ENCODE data around the gene TBC1D10A. TPM values are rescaled to one million over a fixed set of nuclear protein-coding genes. Genes with fewer than 3 reads are reported as not detected.

The TBC1D10A gene
- total RNA-seq, 2 experiments from 2014 or later, result 45.5 to 47.6 TPM

- Mint-ChIP-seq H3K4me3 (no peak overlapping the region), H3K36me3 (ENCODE audit: low read depth) (peaks cover 10% of the 10 kb centered on the region), H3K27me3 (no peaks in the 10 kb centered on the region), H3K4me1 (peaks cover 75% of the 10 kb centered on the region), H3K9me3 (no peaks in the 10 kb centered on the region), H3K27ac (no peak overlapping the region)
- DNase-seq, result no peak
- POLR2A ChIA-PET, result no interaction called here
- CTCF ChIA-PET, result interaction anchor here (0.6 to 10.5 kb wide), 13 partner anchors 11 to 182 kb away, joined by 3 to 138 read pairs (median 4); partner anchors contain the start of genes CCDC157 and SF3A1
These were observed 40.9 kb downstream of the TBC1D10A start for GRCh38 chr22:30285846-30286200.

GRCh38 chr22:30285176-30285845 is 41.4 kb downstream of the TBC1D10A start:
- Mint-ChIP-seq H3K4me3 (no peak overlapping the region), H3K27ac (peak overlapping the region; percentile 60), H3K4me1 (peaks cover 72% of the 10 kb centered on the region), H3K27me3 (no peaks in the 10 kb centered on the region), H3K36me3 (ENCODE audit: low read depth) (peaks cover 10% of the 10 kb centered on the region), H3K9me3 (no peaks in the 10 kb centered on the region)
- no peak for DNase-seq
- POLR2A ChIA-PET, result no interaction called here
- CTCF ChIA-PET, result interaction anchor here (0.6 to 10.5 kb wide), 14 partner anchors 11 to 181 kb away, joined by 3 to 138 read pairs (median 4); partner anchors contain the start of genes CCDC157 and SF3A1

DNA sequence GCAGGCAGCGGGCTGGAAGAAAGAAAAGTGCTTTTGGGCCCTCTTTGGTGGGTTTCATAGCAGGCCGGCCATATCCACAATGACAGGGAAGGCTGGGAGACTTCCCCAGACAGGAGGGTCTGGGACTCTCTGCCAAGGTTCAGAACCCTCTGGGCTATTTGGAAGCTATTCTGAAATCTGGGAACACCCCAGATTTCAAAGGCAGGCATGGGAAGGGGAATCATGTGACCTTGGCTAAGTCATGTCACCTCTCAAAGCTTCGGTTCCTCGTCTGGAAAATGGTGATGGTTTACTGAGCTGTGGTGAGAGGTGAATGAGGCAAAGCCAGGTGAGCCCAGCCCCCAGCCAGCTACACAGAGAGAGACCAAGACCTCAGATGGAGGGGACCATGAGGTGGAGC is 42.1 kb downstream of the TBC1D10A start:
- H3K27ac Mint-ChIP-seq, result peak overlapping the region; percentile 81
- peak overlapping the region; percentile 64 for H3K4me3 Mint-ChIP-seq
- H3K27me3 Mint-ChIP-seq, result no peaks in the 10 kb centered on the region
- peaks cover 70% of the 10 kb centered on the region for H3K4me1 Mint-ChIP-seq
- ChIA-PET CTCF (interaction anchor here (0.5 to 10.5 kb wide), 9 partner anchors 18 to 183 kb away, joined by 3 to 138 read pairs (median 4); partner anchors contain the start of genes CCDC157 and SF3A1), POLR2A (no interaction called here)
- peaks cover 10% of the 10 kb centered on the region for H3K36me3 Mint-ChIP-seq (ENCODE audit: low read depth)
- DNase-seq, result no peak
- no peaks in the 10 kb centered on the region for H3K9me3 Mint-ChIP-seq

DNA sequence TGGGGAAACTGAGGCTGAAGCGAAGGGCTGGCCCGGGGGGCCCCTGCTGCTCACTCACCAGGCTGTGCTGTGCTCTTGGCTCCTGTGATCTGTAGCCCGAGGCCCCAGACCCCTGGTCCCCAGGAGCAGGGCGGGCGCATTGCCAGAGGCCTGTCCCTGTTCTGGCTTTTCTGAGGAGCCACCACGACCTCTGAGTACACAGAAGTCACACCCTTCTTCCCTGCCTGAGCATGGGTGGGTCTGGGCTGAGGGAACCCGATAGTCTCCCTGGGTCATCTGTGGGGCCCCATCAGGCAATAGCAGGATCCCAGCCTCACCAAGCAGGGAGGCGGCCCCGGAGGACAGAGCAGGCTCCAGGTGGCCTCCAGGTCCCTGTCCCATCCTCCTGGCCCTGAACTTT is 42.6 kb downstream of the TBC1D10A start:
- peak overlapping the region; percentile 81 for H3K27ac Mint-ChIP-seq
- CTCF ChIA-PET, result interaction anchor here (0.5 to 1.6 kb wide), 8 partner anchors 17 to 183 kb away, joined by 3 to 4 read pairs (median 3); no protein-coding TSS in a partner anchor
- no peaks in the 10 kb centered on the region for H3K27me3 Mint-ChIP-seq
- POLR2A ChIA-PET, result interaction anchor here (1.4 kb wide), 1 partner anchor 18 kb away, joined by 3 read pairs; the partner anchor contains the start of gene OSM
- peaks cover 73% of the 10 kb centered on the region for H3K4me1 Mint-ChIP-seq
- no peaks in the 10 kb centered on the region for H3K9me3 Mint-ChIP-seq
- no peak for DNase-seq
- peaks cover 10% of the 10 kb centered on the region for H3K36me3 Mint-ChIP-seq (ENCODE audit: low read depth)
- peak overlapping the region; percentile 64 for H3K4me3 Mint-ChIP-seq

- H3K4me1 Mint-ChIP-seq, result peaks cover 77% of the 10 kb centered on the region
- peak overlapping the region; percentile 85 for H3K27ac Mint-ChIP-seq
- peaks cover 14% of the 10 kb centered on the region for H3K36me3 Mint-ChIP-seq (ENCODE audit: low read depth)
- H3K27me3 Mint-ChIP-seq, result no peaks in the 10 kb centered on the region
- CTCF ChIA-PET, result interaction anchor here (0.6 to 1.6 kb wide), 7 partner anchors 15 to 141 kb away, joined by 3 to 5 read pairs (median 3); no protein-coding TSS in a partner anchor
- DNase-seq, result no peak
- peak overlapping the region; percentile 64 for H3K4me3 Mint-ChIP-seq
- no peaks in the 10 kb centered on the region for H3K9me3 Mint-ChIP-seq
- POLR2A ChIA-PET, result interaction anchor here (0.7 to 1.4 kb wide), 2 partner anchors 17 to 29 kb away, joined by 3 read pairs; partner anchors contain the start of gene OSM
These were observed 43.4 kb downstream of the TBC1D10A start for GRCh38 chr22:30283342-30283741.

DNA sequence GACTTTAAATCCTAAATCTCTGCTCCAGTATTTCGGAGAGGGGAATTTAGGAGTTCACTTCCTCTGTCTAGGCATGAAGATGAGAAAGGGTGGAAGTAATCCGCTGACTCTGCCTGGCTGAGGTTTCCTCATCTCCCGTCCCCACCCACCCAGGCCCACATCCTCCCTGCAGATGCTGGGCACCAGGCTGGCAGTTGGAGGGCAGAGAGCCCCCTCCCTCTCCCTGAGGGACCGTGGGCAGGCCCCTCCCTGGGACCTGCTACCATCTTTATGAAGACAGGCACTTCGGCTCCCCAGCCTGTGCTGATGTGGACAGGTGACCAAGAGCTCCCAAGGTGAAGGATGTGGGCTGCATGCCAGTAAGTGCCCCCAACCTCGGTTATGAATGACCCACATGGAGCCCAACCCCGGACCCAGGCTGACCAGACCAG is 44.1 kb downstream of the TBC1D10A start:
- ChIA-PET POLR2A (interaction anchor here (0.6 to 1.4 kb wide), 3 partner anchors 16 to 31 kb away, joined by 3 read pairs; partner anchors contain the start of gene OSM), CTCF (interaction anchor here (0.9 to 1.6 kb wide), 5 partner anchors 14 to 108 kb away, joined by 3 to 5 read pairs (median 3); no protein-coding TSS in a partner anchor)
- DNase-seq, result no peak
- H3K4me1 Mint-ChIP-seq, result peaks cover 77% of the 10 kb centered on the region
- peak overlapping the region; percentile 64 for H3K4me3 Mint-ChIP-seq
- H3K36me3 Mint-ChIP-seq (ENCODE audit: low read depth), result peaks cover 15% of the 10 kb centered on the region
- H3K27ac Mint-ChIP-seq, result peak overlapping the region; percentile 85
- H3K9me3 Mint-ChIP-seq, result no peaks in the 10 kb centered on the region
- H3K27me3 Mint-ChIP-seq, result no peaks in the 10 kb centered on the region

DNA sequence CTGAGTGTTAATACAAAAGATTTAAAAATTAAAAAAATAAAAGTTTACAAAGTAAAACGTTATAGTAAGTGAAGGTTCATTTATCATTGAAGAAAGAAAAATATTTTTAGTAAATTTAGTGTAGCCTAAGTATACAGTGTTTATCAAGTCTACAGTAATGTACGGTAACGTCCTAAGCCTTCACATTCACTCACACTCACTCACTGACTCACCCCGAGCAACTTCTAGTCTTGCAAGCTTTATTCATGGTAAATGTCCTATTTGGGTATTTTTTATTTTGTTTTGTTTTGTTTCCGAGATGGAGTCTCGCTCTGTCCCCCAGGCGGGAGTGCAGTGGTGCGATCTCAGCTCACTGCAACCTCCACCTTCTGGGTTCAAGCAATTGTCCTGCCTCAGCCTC is 46.2 kb downstream of the TBC1D10A start:
- no peak for DNase-seq
- H3K27ac Mint-ChIP-seq, result no peak overlapping the region
- no peaks in the 10 kb centered on the region for H3K9me3 Mint-ChIP-seq
- H3K27me3 Mint-ChIP-seq, result no peaks in the 10 kb centered on the region
- H3K4me3 Mint-ChIP-seq, result no peak overlapping the region
- H3K36me3 Mint-ChIP-seq (ENCODE audit: low read depth), result peaks cover 14% of the 10 kb centered on the region
- CTCF ChIA-PET, result interaction anchor here (0.8 to 5.8 kb wide), 6 partner anchors 8 to 169 kb away, joined by 3 to 45 read pairs (median 4); partner anchors contain the start of genes CASTOR1 and RNF215
- H3K4me1 Mint-ChIP-seq, result peaks cover 76% of the 10 kb centered on the region
- POLR2A ChIA-PET, result interaction anchor here (1.4 kb wide), 1 partner anchor 13 kb away, joined by 3 read pairs; no protein-coding TSS in a partner anchor

DNA sequence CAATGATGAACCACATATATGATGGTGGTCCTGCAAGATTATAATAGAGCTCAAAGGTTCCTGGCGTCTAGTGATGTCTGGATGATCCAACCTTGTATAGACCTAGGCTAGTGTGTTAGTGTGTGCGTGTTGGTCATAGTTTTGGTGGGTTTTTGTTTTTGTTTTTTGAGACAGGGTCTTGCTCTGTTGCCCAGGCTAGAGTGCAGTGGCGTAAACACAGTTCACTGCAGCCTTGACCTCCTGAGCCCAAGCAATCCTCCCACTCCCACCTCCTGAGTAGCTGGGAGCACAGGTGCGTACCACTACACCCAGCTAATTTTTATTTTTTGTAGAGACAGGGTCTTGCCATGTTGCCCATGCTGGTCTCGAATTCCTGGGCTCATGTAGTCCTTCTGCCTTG is 46.8 kb downstream of the TBC1D10A start:
- H3K4me1 Mint-ChIP-seq, result peaks cover 76% of the 10 kb centered on the region

DNA sequence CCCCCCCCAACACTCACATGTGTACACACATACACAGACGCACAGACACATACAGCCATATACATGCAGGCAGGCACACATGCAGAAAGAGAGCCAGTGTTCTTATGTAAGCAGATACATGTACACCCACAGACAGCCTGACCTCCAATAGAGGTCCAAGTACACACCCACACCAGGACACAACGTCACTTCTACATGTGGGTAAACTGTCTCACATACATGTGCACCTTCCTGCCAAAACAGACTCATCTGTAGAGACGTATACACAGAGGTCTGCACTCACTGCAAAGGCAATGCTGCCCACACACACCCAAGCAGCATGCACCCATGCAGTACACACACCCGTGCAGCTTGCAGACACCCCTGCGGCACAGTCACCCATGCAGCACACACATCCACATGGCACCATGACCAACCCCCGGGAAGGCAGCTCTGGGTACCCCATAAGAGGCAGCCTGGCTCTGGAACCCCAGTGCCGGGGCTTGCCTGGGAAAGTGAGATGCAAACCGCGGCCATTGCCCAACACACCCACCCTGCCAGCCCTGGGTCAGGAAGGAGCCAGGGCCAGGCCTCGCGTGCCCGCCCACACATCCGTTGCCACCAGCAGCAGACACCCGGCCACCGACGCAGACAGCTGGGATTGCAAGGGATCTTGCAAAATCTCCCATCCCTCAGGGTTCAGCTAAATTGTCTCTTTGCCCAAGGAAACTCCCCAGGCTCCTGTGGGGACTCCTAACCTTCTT is 47.5 kb downstream of the TBC1D10A start:
- H3K27me3 Mint-ChIP-seq, result no peaks in the 10 kb centered on the region
- CTCF ChIA-PET, result interaction anchor here (0.8 to 5.8 kb wide), 4 partner anchors 10 to 108 kb away, joined by 3 to 45 read pairs (median 4); partner anchors contain the start of genes CASTOR1, CCDC157, RNF215 and SF3A1
- no peak for DNase-seq

More for the DNA sequence above, 46.8 kb downstream of the TBC1D10A start:
- Mint-ChIP-seq H3K27me3 (no peaks in the 10 kb centered on the region), H3K27ac (peak overlapping the region; percentile 70), H3K4me3 (no peak overlapping the region), H3K9me3 (no peaks in the 10 kb centered on the region), H3K36me3 (ENCODE audit: low read depth) (peaks cover 20% of the 10 kb centered on the region)
- ChIA-PET POLR2A (interaction anchor here (1.4 kb wide), 1 partner anchor 12 kb away, joined by 3 read pairs; no protein-coding TSS in a partner anchor), CTCF (interaction anchor here (0.8 to 5.8 kb wide), 6 partner anchors 9 to 169 kb away, joined by 3 to 45 read pairs (median 4); partner anchors contain the start of genes CASTOR1, CCDC157, RNF215 and SF3A1)
- DNase-seq, result no peak

GRCh38 chr22:30277547-30278344 is 49.0 kb downstream of the TBC1D10A start:
- Mint-ChIP-seq H3K27ac (no peak overlapping the region), H3K9me3 (no peaks in the 10 kb centered on the region), H3K4me1 (peaks cover 74% of the 10 kb centered on the region), H3K27me3 (no peaks in the 10 kb centered on the region), H3K4me3 (no peak overlapping the region), H3K36me3 (ENCODE audit: low read depth) (peaks cover 30% of the 10 kb centered on the region)
- DNase-seq, result no peak
- CTCF ChIA-PET, result interaction anchor here (0.8 to 5.8 kb wide), 3 partner anchors 11 to 223 kb away, joined by 3 to 45 read pairs (median 3); partner anchors contain the start of gene CASTOR1
- POLR2A ChIA-PET, result no interaction called here

More for the DNA sequence above, 47.5 kb downstream of the TBC1D10A start:
- Mint-ChIP-seq H3K9me3 (no peaks in the 10 kb centered on the region), H3K4me1 (peaks cover 76% of the 10 kb centered on the region), H3K4me3 (no peak overlapping the region), H3K27ac (peak overlapping the region; percentile 70), H3K36me3 (ENCODE audit: low read depth) (peaks cover 22% of the 10 kb centered on the region)
- POLR2A ChIA-PET, result interaction anchor here (1.4 kb wide), 1 partner anchor 11 kb away, joined by 3 read pairs; no protein-coding TSS in a partner anchor

DNA sequence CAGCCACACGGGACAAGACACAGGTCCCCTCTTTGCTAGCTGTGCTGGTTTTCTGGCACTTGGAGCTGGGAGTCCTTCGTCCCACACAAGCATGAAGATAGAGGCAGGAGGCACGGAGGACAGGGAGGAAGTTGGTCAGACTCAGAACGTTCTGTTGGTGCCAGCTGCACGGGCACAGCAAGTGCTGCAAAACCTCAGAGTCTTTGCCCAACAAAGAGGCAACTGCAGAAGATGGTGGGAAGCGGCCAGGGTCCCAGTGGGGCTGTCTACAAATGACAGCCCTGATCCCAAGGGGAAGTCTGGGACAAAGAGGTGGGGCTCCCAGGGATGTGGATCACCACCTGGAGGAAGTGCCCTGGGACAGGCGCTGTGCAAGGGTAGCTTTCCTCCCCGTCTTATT is 50.7 kb downstream of the TBC1D10A start:
- Mint-ChIP-seq H3K4me1 (peaks cover 74% of the 10 kb centered on the region), H3K27ac (peak overlapping the region; percentile 59), H3K36me3 (ENCODE audit: low read depth) (peaks cover 38% of the 10 kb centered on the region), H3K9me3 (no peaks in the 10 kb centered on the region), H3K27me3 (no peaks in the 10 kb centered on the region), H3K4me3 (no peak overlapping the region)
- ChIA-PET CTCF (interaction anchor here (0.6 to 5.8 kb wide), 3 partner anchors 13 to 713 kb away, joined by 3 to 45 read pairs (median 5); partner anchors contain the start of gene CASTOR1), POLR2A (no interaction called here)
- no peak for DNase-seq
